Activated T-helper 1 cell treated with anti-CD3 and anti-CD28 coated beads, Interleukin-12 subunit alpha, Interleukin-12 subunit beta, Interleukin-2, Interleukin-4 antibody, amounts not matched to agents 30 ng/mL and 10 ng/mL and 1 ng/mL, durations not matched to agents 14 hours and 24 hours and 36 hours (primary cell): Measurements from ENCODE around the gene PGBD5. TPM values are rescaled to one million over a fixed set of nuclear protein-coding genes. Genes with fewer than 3 reads are reported as not detected.

Source experiments
- DNase-seq: peaks from one replicate; pipeline ENCODE4 v3.0.0; 2021; ENCODE audit warnings: low spot score
- H3K27ac Mint-ChIP-seq: one replicate; pipeline ENCODE4 v1.8.0; 2021; ENCODE audit warnings: mild to moderate bottlenecking, mixed read lengths
- H3K27me3 Mint-ChIP-seq: one replicate; pipeline ENCODE4 v1.8.0; 2022; ENCODE audit warnings: mild to moderate bottlenecking, moderate library complexity, mixed read lengths; ENCODE audit not compliant: insufficient read depth
- H3K36me3 Mint-ChIP-seq: one replicate; pipeline ENCODE4 v1.8.0; 2021; ENCODE audit warnings: low read depth, mixed read lengths
- H3K4me1 Mint-ChIP-seq: one replicate; pipeline ENCODE4 v1.8.0; 2021; ENCODE audit warnings: low read depth, mixed read lengths
- H3K4me3 Mint-ChIP-seq: one replicate; pipeline ENCODE4 v1.8.0; 2021; ENCODE audit warnings: mild to moderate bottlenecking, moderate library complexity, mixed read lengths
- H3K9me3 Mint-ChIP-seq: one replicate; pipeline ENCODE4 v1.8.0; 2021; ENCODE audit warnings: mixed read lengths
- intact Hi-C: fragments of 100-400 bp; cut with micrococcal nuclease; formaldehyde crosslinking; loops from one replicate; pipeline ENCODE4 v1.15.1; 2024
- total RNA-seq: library from RNA; stranded (reverse); gene quantifications from 2 replicates; pipeline ENCODE4 v1.2.3, GENCODE V29; 2022

PGBD5 gene
- total RNA-seq, 1 donor from 2014 or later, result not detected

DNA sequence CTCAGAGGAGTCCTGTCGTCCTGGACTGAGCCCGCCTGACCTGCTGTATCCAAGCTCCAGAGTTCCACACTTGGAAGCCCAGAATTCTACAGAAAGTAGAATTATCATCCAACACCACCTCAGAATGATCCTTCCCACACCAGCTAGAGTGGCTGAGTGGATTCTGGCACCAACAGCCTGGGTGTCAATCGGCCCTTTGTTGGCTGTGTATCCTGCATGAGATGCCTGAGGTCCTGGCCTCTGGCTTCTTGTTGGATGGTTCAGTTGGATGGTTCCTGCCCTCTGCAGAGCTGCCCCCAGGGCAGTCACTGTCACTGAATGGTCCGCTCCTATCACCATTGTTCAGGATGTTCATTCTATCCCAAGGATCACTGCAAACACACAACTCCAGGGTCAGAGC lies 49.8 kb downstream of the PGBD5 start:
- H3K4me3 Mint-ChIP-seq, result no peak overlapping the region
- no peaks in the 10 kb centered on the region for H3K27me3 Mint-ChIP-seq
- intact Hi-C loops, result no loop called here
- H3K27ac Mint-ChIP-seq, result no peak overlapping the region
- no peak for DNase-seq
- peaks cover 14% of the 10 kb centered on the region for H3K9me3 Mint-ChIP-seq
- H3K36me3 Mint-ChIP-seq, result no peaks in the 10 kb centered on the region
- no peaks in the 10 kb centered on the region for H3K4me1 Mint-ChIP-seq

DNA sequence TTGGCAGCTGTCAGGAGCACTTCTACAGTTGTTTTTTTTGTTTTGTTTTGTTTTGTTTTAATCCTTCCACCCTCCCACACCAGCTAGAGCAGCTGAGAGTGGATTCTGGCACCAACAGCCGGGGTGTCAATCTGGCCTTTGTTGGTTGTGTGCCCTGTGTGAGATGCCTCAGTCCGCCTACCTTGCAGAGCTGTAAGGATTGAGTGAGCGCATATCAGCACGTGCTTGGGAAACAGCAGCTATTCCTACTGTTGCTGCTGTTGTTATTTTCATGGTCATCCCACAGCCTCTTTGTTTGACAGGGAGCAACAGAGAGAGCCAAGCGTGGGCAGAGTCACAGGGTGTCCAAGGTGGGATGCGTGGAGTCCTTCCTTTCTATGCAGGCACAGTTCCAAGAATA lies 50.4 kb downstream of the PGBD5 start:
- DNase-seq, result no peak
- Mint-ChIP-seq H3K9me3 (peaks cover 14% of the 10 kb centered on the region), H3K4me1 (no peaks in the 10 kb centered on the region), H3K36me3 (no peaks in the 10 kb centered on the region), H3K27ac (no peak overlapping the region), H3K27me3 (no peaks in the 10 kb centered on the region), H3K4me3 (no peak overlapping the region)
- intact Hi-C loops, result no loop called here

DNA sequence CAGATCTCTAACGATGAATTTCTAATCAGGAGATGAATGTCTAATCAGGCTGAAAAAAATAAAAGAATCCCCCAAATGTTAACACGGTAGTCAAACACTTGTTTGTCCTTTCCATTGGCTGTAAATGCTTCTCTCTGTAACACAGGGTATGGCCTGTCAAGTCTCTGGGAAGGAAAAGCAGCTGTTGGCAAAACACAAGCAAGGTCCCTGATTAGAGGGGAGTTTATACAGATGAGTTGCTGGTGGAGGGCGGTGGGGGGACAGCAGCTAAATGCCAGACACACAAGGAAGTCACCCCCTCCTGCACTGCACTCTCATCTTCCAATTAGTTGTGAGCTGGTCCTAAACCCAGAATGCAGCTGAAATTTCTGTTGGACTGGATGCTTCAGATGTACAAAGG lies 51.0 kb downstream of the PGBD5 start:
- H3K4me3 Mint-ChIP-seq, result no peak overlapping the region
- H3K36me3 Mint-ChIP-seq, result no peaks in the 10 kb centered on the region
- no peak for DNase-seq
- no peaks in the 10 kb centered on the region for H3K4me1 Mint-ChIP-seq
- H3K27ac Mint-ChIP-seq, result no peak overlapping the region
- H3K27me3 Mint-ChIP-seq, result no peaks in the 10 kb centered on the region
- H3K9me3 Mint-ChIP-seq, result peaks cover 14% of the 10 kb centered on the region
- intact Hi-C loops, result no loop called here

DNA sequence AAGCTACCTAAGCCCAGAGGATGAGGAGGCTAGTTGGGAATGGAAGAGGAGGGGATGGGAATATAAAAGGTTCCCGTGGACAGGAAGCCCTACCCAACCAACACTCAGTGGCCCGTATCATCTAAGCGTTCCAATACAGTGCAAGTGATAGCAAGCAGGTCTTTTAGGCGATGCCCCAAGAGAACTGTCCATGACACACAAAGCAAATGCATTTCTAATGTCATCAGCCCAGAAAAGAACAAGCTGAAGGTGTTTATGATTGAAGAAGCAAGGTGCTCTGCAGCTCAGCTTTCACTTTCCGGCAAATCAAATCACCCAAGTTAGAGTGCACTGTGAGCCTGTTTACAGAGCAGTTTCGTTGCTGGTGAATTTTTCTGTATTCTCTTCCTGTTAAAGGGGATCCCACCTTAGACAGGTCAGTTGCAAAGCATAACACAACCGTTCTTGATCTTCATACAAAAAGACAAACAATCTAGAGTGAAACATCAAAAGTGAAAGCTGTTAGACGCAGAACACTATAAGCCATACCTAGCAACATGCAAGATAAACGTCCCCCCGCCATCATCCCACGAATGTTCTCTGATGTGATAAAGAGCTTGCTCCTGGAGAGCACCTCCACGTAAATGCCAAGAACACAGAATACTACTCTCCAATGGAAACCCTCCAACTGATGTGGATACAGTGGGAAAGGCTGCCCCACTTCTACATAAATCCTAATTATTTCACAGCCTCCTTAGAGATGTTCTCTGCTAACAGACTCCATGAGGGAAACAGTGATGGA lies 54.0 kb downstream of the PGBD5 start:
- DNase-seq, result no peak
- no peaks in the 10 kb centered on the region for H3K4me1 Mint-ChIP-seq
- H3K36me3 Mint-ChIP-seq, result no peaks in the 10 kb centered on the region
- H3K4me3 Mint-ChIP-seq, result no peak overlapping the region
- H3K27me3 Mint-ChIP-seq, result no peaks in the 10 kb centered on the region
- no peaks in the 10 kb centered on the region for H3K9me3 Mint-ChIP-seq
- intact Hi-C loops, result no loop called here
- H3K27ac Mint-ChIP-seq, result no peak overlapping the region

DNA sequence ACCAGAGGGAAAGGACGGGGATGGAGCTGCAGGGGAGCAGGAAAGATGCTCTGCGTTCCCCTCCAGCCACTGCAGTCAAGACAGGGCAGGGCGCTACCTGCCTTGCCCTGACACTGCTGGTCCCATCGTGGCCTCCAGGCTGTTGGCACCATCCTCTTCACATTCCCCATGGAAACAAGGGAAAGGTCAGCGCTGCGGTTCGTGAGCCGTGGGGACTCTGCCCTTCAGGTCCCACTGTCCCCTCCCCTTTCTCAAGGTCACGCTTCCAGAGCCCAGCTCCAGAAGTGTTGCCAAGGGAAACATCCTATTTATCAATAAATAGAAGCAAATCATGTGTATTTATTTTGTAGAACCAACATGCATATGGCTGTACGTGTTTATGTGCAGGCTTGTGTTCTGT lies 56.0 kb downstream of the PGBD5 start:
- Mint-ChIP-seq H3K36me3 (no peaks in the 10 kb centered on the region), H3K27me3 (peaks cover 5% of the 10 kb centered on the region), H3K4me1 (no peaks in the 10 kb centered on the region), H3K4me3 (no peak overlapping the region), H3K27ac (no peak overlapping the region), H3K9me3 (no peaks in the 10 kb centered on the region)
- no peak for DNase-seq
- intact Hi-C loops, result no loop called here

DNA sequence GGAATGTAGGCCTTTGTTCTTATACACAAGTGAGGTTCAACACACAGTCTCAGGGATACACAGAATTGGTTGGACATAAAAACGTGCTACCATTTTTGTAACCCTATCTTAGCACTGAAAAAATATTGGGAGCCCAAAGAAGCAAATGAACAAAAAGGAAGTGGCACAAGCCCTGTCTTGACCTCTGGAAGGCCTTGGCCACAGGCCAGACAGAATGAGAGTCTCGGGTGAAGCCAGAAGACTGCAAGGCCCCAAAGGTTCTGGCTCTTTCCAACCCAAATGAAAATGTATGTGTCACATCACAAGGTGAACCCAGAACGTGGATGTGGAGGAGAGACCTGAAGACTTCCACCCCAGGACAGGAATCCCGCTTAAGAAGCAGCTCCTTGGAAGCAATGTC lies 57.3 kb downstream of the PGBD5 start:
- H3K27me3 Mint-ChIP-seq, result peaks cover 5% of the 10 kb centered on the region
- DNase-seq, result no peak
- intact Hi-C loops, result no loop called here
- H3K4me1 Mint-ChIP-seq, result no peaks in the 10 kb centered on the region
- H3K36me3 Mint-ChIP-seq, result no peaks in the 10 kb centered on the region
- no peaks in the 10 kb centered on the region for H3K9me3 Mint-ChIP-seq
- H3K27ac Mint-ChIP-seq, result no peak overlapping the region
- no peak overlapping the region for H3K4me3 Mint-ChIP-seq

DNA sequence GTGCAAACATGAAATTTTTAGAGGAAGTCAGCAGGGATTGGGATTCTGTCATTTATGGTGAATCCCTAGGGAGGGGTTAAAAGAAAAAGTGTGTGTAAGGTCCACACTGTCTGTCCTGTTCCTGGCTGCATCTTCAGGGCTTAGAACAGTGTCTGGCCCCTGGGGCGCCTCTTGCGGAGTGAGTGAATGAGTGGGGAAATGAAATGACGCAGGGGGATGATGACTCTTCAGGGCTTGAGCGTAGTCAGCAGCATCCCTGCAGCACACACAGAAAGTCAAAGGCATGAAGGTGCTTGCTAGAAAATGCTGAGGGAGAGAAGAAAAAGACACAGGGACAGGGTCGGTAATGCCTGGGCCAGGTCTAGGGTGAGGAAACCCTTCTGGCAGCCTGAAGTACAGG lies 57.8 kb downstream of the PGBD5 start:
- Mint-ChIP-seq H3K9me3 (no peaks in the 10 kb centered on the region), H3K36me3 (no peaks in the 10 kb centered on the region), H3K4me1 (no peaks in the 10 kb centered on the region), H3K4me3 (no peak overlapping the region), H3K27ac (no peak overlapping the region), H3K27me3 (peaks cover 5% of the 10 kb centered on the region)
- no peak for DNase-seq
- intact Hi-C loops, result no loop called here

DNA sequence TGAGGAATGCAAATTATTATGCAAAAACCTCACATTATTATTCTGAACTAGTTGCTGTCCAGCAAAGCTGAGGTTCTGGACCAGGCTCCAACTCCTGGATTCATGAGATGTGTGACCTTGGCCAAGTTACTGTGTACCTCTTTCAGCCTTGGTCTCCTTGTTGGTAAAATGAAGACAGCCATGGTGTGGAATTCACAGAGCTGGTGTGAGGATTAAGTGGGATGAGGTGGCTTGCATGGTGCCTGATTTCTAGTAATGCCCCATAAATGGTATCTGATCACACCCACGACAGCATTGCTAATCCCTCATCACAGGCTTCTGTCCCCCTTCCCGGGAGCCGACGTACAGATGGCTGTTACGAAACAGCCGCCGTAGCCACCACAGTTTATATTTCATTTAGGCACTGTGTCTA lies 59.6 kb downstream of the PGBD5 start:
- DNase-seq, result no peak
- intact Hi-C loops, result no loop called here
- Mint-ChIP-seq H3K27me3 (peaks cover 5% of the 10 kb centered on the region), H3K27ac (no peak overlapping the region), H3K36me3 (no peaks in the 10 kb centered on the region), H3K4me3 (no peak overlapping the region), H3K4me1 (no peaks in the 10 kb centered on the region), H3K9me3 (no peaks in the 10 kb centered on the region)

DNA sequence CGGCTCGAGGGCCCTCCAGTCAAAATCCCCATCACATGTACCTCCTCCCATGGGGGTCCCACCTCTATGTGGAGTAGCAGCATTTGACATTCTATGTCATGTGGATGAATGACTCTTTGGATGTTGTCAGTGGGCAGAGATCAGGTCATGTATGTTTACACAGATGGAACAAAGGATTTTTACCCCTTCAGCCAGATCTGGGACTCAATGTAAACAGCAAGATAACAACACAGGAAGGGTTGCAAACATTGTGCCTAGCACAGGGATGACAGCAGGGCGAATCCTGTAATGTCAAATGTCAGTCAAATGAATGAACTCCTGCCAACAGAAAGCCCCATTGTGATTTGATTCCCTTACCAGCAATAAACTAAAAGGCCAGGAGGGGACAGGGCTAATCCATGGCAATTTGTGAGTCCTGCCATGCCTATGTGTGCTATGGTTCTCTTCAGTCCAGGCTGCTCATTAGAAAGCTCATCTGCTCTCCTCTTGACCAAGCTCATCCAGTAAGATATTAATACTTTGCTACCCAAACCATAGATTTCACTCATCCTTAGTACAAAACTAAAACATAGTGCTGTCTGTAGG lies 60.3 kb downstream of the PGBD5 start:
- intact Hi-C loops, result no loop called here
- H3K36me3 Mint-ChIP-seq, result no peaks in the 10 kb centered on the region
- no peak overlapping the region for H3K27ac Mint-ChIP-seq
- H3K27me3 Mint-ChIP-seq, result peaks cover 5% of the 10 kb centered on the region
- H3K4me3 Mint-ChIP-seq, result no peak overlapping the region
- DNase-seq, result no peak
- H3K9me3 Mint-ChIP-seq, result no peaks in the 10 kb centered on the region
- H3K4me1 Mint-ChIP-seq, result no peaks in the 10 kb centered on the region

DNA sequence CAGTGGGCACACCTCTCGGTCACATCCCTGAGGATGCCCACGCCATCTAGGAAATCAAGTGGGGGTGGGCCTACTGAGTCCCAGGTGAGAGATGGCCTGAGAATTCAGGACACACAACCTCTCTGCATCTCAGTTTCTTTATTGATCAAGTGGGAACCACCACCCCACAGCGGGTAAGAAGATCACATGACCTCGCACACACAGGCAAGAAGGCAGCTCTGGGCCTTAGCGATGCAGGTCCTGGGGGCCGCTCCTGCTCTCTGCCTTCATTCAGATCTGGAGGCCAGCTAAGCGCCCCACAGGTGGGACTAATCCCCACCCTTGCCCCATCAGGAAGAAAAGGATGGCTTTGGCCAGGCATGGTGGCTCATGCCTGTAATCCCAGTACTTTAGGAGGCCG lies 63.2 kb downstream of the PGBD5 start:
- Mint-ChIP-seq H3K4me3 (no peak overlapping the region), H3K27ac (no peak overlapping the region), H3K27me3 (peaks cover 5% of the 10 kb centered on the region), H3K9me3 (no peaks in the 10 kb centered on the region), H3K36me3 (no peaks in the 10 kb centered on the region), H3K4me1 (no peaks in the 10 kb centered on the region)
- intact Hi-C loops, result no loop called here
- no peak for DNase-seq

DNA sequence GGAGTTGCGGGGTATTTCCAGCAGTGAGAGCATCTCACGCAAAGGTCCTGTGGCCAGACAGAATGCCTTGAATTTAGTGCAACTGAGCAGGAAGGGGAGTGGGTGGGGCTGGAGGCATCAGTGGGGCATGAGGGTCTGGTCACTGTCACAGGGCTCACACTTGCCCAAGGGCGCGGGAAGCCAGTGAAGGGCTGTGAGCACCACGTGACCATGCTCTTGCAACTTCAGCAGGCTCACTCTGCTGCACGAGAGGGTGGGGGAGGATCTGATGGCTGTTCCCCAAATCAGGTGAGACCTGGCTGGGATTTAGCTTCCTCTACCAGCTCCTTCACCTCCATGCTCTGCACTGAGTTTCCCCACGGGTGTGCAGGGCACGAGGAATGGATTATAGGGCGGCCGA lies 64.2 kb downstream of the PGBD5 start:
- H3K4me3 Mint-ChIP-seq, result no peak overlapping the region

DNA sequence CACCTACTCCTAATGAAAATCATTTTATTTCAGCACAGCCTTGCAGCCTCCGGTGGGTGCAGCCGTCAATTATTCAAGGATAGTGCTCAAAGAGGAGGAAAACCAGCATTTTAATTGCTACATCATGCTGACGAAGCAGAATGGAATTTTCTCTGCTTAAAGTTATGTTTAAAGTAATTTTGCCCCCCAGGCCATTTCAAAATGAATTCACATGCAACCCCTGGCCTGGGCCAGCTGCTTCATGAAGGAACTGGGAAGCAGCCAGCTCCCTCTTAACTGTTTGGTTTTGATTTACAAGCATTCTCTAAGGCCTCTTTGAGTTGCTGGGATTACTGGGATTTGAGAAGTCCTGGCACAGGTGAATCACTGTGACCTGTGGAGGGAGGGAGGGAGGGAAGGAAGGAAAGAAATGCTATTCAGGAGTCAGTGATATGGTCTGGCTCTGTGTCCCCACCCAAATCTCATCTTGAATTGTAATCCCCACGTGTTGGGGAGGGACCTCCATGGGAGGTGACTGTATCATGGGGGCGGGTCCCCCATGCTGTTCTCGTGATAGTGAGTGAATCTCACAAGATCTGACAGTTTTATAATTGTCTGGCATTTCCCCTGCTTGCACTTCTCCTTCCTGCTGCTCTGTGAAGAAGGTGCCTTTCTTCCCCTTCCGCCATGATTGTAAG lies 66.0 kb downstream of the PGBD5 start:
- intact Hi-C loops, result no loop called here
- H3K9me3 Mint-ChIP-seq, result no peaks in the 10 kb centered on the region

More for the DNA sequence above, 64.2 kb downstream of the PGBD5 start:
- Mint-ChIP-seq H3K9me3 (no peaks in the 10 kb centered on the region), H3K27me3 (peaks cover 5% of the 10 kb centered on the region), H3K4me1 (no peaks in the 10 kb centered on the region), H3K27ac (no peak overlapping the region), H3K36me3 (no peaks in the 10 kb centered on the region)
- no peak for DNase-seq
- intact Hi-C loops, result no loop called here

More for the DNA sequence above, 66.0 kb downstream of the PGBD5 start:
- Mint-ChIP-seq H3K4me1 (no peaks in the 10 kb centered on the region), H3K36me3 (no peaks in the 10 kb centered on the region), H3K27me3 (no peaks in the 10 kb centered on the region), H3K27ac (no peak overlapping the region), H3K4me3 (no peak overlapping the region)
- no peak for DNase-seq
